RWPE1 (cell line): Measurements from ENCODE around the gene CLP1.
A peak's percentile ranks its signal among the peaks of the same experiment; 100 is the strongest.
"Not testable (repeated sequence)": the region's sequence is repeated elsewhere in the genome, so short reads cannot be mapped to it uniquely, and the experiment has no call there.

Experiments
- CTCF ChIA-PET: fragments of 350-600 bp; sonication (Branson Sonifier 250); formaldehyde crosslinking; extraction: SDS; loops from one replicate; lab custom pipeline; 2021; lab: Yijun Ruan, JAX
- POLR2A ChIA-PET: fragments of 400-600 bp; formaldehyde crosslinking; extraction: SDS; loops from one replicate; lab custom pipeline; 2020; ENCODE audit warnings: antibody characterized with exemption; ENCODE audit not compliant: low non-redundant PET; lab: Yijun Ruan, JAX
- DNase-seq: peaks from one replicate; pipeline ENCODE4 v3.0.0; 2012; ENCODE audit warnings: low spot score
- H3K27ac ChIP-seq: fragments of 450-650 bp; 2 replicates; pipeline ENCODE4 v1.5.1; 2017
- CTCF ChIP-seq: fragments of 450-650 bp; conservative IDR thresholded peaks from 2 replicates; pipeline ENCODE4 v1.5.1; 2017; ENCODE audit warnings: low read depth, mild to moderate bottlenecking

The CLP1 gene

GRCh38 chr11:57647960-57648800, 9.4 kb upstream of the CLP1 start:
- CTCF ChIA-PET, result interaction anchor here (0.8 to 1.5 kb wide), 4 partner anchors 80 to 907 kb away, joined by 3 to 6 read pairs (median 4); partner anchors contain the start of gene UBE2L6
- H3K27ac ChIP-seq, result no peak overlapping the region
- no peak for DNase-seq
- POLR2A ChIA-PET, result no interaction called here
- no peak for TF ChIP-seq CTCF

- DNase-seq, result no peak
- H3K27ac ChIP-seq, result no peak overlapping the region
- ChIA-PET POLR2A (no interaction called here), CTCF (interaction anchor here (0.8 to 1.5 kb wide), 4 partner anchors 81 to 906 kb away, joined by 3 to 6 read pairs (median 4); partner anchors contain the start of gene UBE2L6)
- TF ChIP-seq CTCF, result no peak
Observed at GRCh38 chr11:57648801-57649735, 8.5 kb upstream of the CLP1 start.

- POLR2A ChIA-PET, result no interaction called here
- no peak for TF ChIP-seq CTCF
- no peak within 1 kb of the TSS for H3K27ac ChIP-seq
- DNase-seq, result peak; percentile 85
- CTCF ChIA-PET, result no interaction called here
Observed at GRCh38 chr11:57649826-57650738, 7.5 kb upstream of the CLP1 start, which contains the start of gene YPEL4. Gene YPEL4, minus strand, starts transcription at chr11:57649912. Its CDS starts 2,805 bp downstream, at chr11:57647107.

GRCh38 chr11:57650739-57651090, 6.8 kb upstream of the CLP1 start:
- no peak for DNase-seq
- no peak overlapping the region for H3K27ac ChIP-seq
- no peak for TF ChIP-seq CTCF
- POLR2A ChIA-PET, result no interaction called here
- CTCF ChIA-PET, result no interaction called here

- TF ChIP-seq CTCF, result no peak
- CTCF ChIA-PET, result no interaction called here
- no peak for DNase-seq
- H3K27ac ChIP-seq, result no peak overlapping the region
- POLR2A ChIA-PET, result no interaction called here
Observed at GRCh38 chr11:57651408-57651807, 6.2 kb upstream of the CLP1 start.

GRCh38 chr11:57652230-57652629, 5.3 kb upstream of the CLP1 start:
- DNase-seq, POLR2A ChIA-PET, H3K27ac ChIP-seq: not testable (repeated sequence)
- CTCF ChIA-PET, result interaction anchor here (0.6 kb wide), 1 partner anchor 39 kb away, joined by 3 read pairs; no protein-coding TSS in a partner anchor
